ENCODE results near the gene ADCY10.

GRCh38 chr1:167924102-167924501 lies 10.2 kb upstream of the ADCY10 start:
- TF ChIP-seq, protein P1, sequence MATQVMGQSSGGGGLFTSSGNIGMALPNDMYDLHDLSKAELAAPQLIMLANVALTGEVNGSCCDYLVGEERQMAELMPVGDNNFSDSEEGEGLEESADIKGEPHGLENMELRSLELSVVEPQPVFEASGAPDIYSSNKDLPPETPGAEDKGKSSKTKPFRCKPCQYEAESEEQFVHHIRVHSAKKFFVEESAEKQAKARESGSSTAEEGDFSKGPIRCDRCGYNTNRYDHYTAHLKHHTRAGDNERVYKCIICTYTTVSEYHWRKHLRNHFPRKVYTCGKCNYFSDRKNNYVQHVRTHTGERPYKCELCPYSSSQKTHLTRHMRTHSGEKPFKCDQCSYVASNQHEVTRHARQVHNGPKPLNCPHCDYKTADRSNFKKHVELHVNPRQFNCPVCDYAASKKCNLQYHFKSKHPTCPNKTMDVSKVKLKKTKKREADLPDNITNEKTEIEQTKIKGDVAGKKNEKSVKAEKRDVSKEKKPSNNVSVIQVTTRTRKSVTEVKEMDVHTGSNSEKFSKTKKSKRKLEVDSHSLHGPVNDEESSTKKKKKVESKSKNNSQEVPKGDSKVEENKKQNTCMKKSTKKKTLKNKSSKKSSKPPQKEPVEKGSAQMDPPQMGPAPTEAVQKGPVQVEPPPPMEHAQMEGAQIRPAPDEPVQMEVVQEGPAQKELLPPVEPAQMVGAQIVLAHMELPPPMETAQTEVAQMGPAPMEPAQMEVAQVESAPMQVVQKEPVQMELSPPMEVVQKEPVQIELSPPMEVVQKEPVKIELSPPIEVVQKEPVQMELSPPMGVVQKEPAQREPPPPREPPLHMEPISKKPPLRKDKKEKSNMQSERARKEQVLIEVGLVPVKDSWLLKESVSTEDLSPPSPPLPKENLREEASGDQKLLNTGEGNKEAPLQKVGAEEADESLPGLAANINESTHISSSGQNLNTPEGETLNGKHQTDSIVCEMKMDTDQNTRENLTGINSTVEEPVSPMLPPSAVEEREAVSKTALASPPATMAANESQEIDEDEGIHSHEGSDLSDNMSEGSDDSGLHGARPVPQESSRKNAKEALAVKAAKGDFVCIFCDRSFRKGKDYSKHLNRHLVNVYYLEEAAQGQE (IDR thresholded peaks at IDR 0.05; ENCODE audit: borderline replicate concordance), result no peak
- TF ChIP-seq, protein P2, sequence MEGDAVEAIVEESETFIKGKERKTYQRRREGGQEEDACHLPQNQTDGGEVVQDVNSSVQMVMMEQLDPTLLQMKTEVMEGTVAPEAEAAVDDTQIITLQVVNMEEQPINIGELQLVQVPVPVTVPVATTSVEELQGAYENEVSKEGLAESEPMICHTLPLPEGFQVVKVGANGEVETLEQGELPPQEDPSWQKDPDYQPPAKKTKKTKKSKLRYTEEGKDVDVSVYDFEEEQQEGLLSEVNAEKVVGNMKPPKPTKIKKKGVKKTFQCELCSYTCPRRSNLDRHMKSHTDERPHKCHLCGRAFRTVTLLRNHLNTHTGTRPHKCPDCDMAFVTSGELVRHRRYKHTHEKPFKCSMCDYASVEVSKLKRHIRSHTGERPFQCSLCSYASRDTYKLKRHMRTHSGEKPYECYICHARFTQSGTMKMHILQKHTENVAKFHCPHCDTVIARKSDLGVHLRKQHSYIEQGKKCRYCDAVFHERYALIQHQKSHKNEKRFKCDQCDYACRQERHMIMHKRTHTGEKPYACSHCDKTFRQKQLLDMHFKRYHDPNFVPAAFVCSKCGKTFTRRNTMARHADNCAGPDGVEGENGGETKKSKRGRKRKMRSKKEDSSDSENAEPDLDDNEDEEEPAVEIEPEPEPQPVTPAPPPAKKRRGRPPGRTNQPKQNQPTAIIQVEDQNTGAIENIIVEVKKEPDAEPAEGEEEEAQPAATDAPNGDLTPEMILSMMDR (IDR thresholded peaks at IDR 0.05; ENCODE audit: poor library complexity, severe bottlenecking), result no peak
- TF ChIP-seq EP300 (conservative IDR thresholded peaks at IDR 0.05; ENCODE audit: poor library complexity, severe bottlenecking) (no peak), EZH2 (IDR thresholded peaks at IDR 0.05; ENCODE audit: borderline replicate concordance, insufficient read depth, low read length, poor library complexity, severe bottlenecking) (no peak)

Measured in neural cell (in vitro differentiated cells).